Activated effector memory CD4-positive, alpha-beta T cell treated with anti-CD3 and anti-CD28 coated beads, Interleukin-2, amount 50 U/mL, for 16 hours (primary cell): Measurements from ENCODE around the gene LRRC3.

Source experiments
- DNase-seq: peaks from one replicate; pipeline ENCODE4 v3.0.0-alpha.2; 2020

The LRRC3 gene

GRCh38 chr21:44440241-44441040 lies 14.9 kb upstream of the LRRC3 start:
- DNase-seq: no peak

- DNase-seq: no peak
Observed at GRCh38 chr21:44441041-44441400, 14.3 kb upstream of the LRRC3 start.

- DNase-seq: no peak
Observed at GRCh38 chr21:44441581-44442265, 13.6 kb upstream of the LRRC3 start.

DNA sequence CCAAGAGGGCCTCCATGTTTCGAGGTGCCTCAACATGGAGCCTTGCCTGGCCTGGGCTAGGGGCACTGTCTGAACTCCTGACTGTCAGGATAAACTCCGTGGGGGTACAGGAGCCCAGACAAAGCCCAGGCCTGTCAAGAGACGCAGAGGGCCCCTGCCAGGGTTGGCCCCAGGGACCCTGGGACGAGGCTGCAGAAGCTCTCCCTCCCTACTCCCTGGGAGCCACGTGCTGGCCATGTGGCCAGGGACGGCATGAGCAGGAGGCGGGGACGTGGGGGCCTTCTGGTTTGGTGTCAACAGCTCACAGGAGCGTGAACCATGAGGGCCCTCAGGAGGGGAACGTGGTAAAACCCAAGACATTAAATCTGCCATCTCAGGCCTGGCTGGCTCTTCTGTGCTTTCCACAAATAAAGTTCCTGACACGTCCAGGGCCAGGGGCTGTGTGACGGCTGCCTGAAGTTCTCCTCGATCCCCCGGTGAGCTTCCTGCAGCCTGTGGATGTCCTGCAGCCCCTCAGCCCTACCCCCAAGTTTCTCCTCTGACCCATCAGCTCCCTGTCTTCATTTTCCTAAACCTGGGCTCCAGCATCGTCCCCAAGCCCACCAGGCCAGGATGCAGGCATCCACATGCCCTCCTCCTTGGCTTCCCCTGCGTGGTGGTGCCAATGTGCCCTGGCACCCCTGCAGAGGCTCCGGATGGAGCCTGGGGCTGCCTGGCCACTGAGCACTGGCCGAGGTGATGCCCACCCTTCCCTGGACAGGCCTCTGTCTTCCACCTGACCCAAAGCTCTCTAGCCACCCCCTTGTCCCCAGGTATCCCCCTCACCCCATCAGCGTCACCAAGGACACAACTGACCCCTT lies 12.8 kb upstream of the LRRC3 start:
- DNase-seq: no peak

GRCh38 chr21:44443291-44443890 lies 11.9 kb upstream of the LRRC3 start:
- no peak for DNase-seq

DNA sequence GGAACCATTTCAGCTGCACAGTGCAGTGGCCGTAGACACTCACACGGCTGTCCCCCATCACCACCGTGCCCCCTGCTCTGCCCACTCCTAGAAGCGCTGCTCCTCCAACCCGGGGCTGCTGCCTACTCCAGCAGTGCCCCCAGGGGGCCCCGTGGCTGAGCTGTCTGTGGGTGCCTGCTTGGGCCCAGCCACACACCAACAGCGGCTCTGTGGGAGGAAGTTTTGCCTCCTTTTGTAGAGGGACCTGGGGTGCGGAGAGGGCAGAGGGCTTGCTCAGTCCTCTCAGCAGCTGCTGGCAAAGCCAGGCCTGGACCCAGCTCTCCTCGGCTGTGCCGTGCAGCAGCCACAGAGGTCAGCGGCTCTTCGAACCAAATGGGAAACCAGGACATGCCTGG lies 11.4 kb upstream of the LRRC3 start:
- DNase-seq: no peak

GRCh38 chr21:44444286-44444931 lies 10.9 kb upstream of the LRRC3 start:
- DNase-seq: no peak

- no peak for DNase-seq
Observed at GRCh38 chr21:44445145-44445812, 10.0 kb upstream of the LRRC3 start.

- peak; percentile 43 for DNase-seq
Observed at GRCh38 chr21:44448651-44449131, 6.6 kb upstream of the LRRC3 start.

DNA sequence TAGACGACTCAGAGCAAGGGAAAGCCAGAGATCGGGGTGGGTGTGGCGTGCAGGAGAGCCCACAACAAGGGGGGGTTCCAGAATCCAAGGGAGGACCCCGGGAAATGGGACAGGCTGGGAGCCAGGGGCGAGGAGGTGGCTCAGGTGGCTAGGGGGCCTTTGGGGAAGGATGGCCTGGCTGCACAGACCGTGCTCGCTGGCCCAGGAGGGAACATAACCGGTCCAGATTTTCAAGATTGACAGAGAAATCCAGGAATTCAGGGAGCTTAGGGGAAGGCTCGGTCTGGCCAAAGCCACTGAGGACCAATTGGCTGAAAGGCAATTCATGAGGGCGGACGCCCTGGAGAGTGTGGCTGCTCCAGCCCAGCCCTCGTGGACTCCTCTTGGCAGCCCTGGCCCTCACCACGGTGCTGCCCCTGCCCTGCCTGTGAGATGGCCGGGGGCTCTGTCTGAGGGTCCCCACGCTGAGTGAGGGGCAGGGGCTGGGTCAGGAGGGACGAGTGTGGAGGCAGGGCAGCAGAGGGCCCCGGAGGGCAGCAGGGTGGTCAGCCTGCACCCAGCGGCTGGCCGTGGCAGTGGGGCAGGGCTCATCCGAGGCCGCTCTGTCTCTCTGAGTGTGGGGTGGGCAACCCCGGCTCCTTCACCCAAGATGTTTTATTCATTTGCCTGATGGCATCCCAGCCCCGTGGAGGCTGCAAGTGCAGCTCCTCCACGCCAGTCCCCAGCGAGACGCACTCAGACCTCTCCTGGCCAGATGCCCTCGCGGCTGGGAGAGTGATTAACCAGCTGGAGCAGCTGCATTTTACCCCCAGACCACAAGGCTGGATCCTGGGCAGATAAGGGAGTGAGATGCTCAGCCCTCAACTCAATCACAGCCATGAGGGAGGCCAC lies 5.6 kb upstream of the LRRC3 start:
- peak; percentile 53 for DNase-seq

GRCh38 chr21:44450402-44450801 lies 4.9 kb upstream of the LRRC3 start:
- peak; percentile 47 for DNase-seq

DNA sequence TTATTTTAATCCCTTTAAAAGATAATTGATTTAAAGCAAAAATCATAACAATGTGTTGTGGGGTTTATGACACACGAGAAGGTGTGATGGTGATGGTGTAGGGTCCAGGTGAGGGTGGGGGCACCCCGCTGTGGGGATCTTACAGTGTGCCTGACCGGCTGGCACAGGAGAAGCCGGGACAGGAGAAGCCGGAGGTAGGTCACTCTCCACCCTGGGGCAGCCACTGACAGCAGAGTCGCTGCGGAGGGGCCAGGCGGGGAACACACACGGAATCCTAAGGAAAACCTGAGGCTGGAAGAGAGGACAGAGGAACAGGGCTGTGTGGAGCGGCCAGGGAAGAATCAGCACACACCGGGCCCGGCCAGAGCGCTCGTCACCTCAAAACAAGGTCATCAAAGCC lies 4.3 kb upstream of the LRRC3 start:
- peak; percentile 49 for DNase-seq

DNA sequence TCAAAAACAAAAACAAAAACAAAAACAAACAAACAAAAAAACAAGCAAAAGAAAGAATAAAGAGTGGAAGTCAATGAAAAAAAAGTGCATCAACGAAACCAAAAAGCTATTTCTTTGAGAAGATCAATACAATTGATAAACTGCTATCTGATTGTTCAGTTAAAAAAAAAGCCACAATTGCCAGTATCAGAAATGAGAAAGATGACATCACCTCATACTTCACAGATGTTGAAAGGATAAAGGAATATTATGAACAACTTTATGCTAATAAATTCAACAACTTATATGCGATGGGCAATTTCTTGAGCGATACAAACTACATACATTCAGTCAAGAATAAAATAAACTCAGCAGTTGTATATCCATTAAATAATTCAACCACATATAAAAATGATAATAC lies 2.2 kb upstream of the LRRC3 start:
- DNase-seq: no peak

- DNase-seq: no peak
Observed at GRCh38 chr21:44454058-44454457, 1.3 kb upstream of the LRRC3 start.

DNA sequence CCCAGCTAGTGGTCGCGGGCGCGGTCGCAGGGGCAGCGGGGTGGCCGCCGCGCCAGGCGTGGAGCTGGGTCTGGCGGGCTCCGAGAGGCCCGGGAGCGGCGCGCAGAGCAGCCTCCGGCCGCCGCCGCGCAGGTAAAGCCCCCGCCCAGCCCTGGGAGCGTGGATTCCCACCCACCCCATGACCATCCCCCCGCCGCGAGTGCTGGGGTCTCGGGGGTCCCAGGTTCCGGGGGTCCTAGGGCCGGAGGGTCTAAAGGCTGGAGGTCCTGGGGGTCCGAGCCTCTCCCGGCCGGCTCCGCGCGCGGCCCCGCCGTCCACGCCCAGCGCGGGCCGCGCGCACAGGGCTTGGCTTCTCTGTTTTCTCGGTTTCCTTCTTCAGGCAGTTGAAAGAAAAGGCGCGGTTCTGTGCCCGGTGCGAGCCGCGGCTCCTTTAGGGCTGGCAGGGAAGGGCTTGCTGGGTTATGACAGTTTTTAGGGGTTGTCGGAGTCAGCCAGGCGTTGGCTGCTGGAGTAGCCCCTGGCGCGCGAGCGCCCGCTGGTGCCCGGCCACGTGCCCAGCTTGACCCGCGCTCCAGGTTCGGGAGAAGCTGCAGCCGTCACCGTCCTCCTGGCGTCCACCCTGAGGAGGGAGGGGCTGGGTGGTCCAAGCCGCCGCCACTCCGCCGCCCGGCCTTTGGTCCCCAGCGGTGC lies 359 bp downstream of the LRRC3 start:
- peak; percentile 71 for DNase-seq

DNA sequence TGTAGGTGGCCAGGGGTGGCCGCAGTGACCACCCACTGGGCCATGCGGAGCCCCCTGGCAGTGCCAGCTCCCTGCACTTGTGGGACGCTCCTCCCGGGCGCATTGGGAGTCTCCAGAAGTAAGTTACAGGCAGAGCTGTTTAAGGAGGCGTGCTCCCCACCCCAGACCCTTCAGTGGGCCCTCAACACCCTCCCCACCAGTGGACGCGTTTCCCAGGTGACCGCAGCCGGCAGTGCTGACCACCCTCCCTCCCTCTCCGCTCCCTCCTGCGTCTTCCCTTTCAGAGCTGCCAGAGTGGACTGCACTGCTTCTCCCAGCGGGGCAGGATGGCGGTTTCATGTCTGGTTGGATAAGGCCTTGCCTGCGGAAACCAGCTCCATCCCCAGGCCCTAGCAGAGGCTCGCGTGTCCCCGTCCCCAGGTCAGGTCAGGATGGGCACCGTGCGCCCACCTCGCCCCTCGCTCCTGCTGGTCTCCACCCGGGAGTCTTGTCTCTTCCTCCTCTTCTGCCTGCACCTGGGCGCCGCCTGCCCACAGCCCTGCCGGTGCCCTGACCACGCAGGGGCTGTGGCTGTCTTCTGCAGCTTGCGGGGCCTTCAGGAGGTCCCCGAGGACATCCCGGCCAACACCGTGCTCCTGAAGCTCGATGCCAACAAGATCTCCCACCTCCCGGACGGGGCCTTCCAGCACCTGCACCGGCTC lies 1.1 kb downstream of the LRRC3 start:
- no peak for DNase-seq

GRCh38 chr21:44456915-44457736 lies 1.8 kb downstream of the LRRC3 start:
- no peak for DNase-seq

GRCh38 chr21:44458971-44459711 lies 3.8 kb downstream of the LRRC3 start:
- DNase-seq: peak; percentile 57
